Adrenal gland (tissue), 5 donors: ENCODE results near the gene C16orf87.

Source experiments
- POLR2A ChIP-seq, 2 donors: fragments of 450-650 bp; IDR thresholded peaks; one replicate each; pipeline ENCODE4 v1.6.1; 2017; ENCODE audit warnings: antibody characterized with exemption in 2 of 2, mild to moderate bottlenecking in 2 of 2, moderate library complexity in 1 of 2
- TF ChIP-seq, protein P1 (sequence below), 6 experiments: fragments of 450-650 bp in 4 of 6; fragments of 200-600 bp in 2 of 6; sonication (generic) in 1 of 6; IDR thresholded peaks; 1 replicate in 5 of 6; 2 replicates in 1 of 6; pipeline versions ENCODE4 v1.5.1 to v1.8.0; 2016 to 2021; ENCODE audit warnings: antibody characterized with exemption in 6 of 6, mild to moderate bottlenecking in 2 of 6, moderate library complexity in 1 of 6
- donor health status: DM: no; HTN: no; CAD: no.

DNA sequence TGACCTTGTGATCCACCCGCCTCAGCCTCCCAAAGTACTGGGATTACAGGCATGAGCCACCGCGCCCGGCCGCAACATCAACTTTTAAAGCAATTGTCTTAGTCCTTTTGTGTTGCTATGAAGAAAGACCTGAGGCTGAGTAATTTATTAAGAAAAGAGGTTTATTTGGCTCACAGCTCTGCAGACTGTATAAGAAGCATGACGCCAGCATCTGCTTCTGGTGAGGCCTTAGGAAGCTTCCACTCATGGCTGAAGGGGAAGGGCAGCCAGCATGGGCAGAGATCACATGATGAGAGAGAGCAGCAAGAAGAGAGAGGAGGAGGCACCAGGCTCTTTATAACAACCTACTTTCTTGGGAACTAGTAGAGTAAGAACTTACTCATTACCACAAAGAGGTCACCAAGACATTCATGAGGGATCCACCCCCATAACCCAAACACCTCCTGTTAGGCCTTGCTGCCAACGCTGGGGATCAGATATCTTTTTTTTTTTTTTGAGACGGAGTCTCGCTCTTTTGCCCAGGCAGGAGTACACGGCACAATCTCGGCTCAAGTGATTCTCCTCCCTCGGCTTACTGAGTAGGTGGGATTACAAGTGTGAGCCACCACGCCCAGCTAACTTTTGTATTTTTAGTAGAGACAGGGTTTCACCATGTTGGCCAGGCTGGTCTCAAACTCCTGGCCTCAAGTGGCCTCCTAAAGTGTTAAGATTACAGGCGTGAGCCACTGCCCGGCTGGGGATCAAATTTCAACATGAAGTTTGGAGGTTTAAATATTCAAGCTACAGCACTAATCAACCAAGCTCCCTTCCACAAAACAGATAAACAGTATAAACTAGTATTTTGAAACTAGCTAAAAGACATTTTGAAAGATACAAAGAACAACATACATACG lies 31.8 kb upstream of the C16orf87 start:
- TF ChIP-seq, protein P1, sequence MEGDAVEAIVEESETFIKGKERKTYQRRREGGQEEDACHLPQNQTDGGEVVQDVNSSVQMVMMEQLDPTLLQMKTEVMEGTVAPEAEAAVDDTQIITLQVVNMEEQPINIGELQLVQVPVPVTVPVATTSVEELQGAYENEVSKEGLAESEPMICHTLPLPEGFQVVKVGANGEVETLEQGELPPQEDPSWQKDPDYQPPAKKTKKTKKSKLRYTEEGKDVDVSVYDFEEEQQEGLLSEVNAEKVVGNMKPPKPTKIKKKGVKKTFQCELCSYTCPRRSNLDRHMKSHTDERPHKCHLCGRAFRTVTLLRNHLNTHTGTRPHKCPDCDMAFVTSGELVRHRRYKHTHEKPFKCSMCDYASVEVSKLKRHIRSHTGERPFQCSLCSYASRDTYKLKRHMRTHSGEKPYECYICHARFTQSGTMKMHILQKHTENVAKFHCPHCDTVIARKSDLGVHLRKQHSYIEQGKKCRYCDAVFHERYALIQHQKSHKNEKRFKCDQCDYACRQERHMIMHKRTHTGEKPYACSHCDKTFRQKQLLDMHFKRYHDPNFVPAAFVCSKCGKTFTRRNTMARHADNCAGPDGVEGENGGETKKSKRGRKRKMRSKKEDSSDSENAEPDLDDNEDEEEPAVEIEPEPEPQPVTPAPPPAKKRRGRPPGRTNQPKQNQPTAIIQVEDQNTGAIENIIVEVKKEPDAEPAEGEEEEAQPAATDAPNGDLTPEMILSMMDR (IDR thresholded peaks at IDR 0.05) = no peak
- TF ChIP-seq POLR2A (IDR thresholded peaks at IDR 0.05) = no peak
